Measurements from ENCODE around the gene BCAT1. TPM values are rescaled to one million over a fixed set of nuclear protein-coding genes. Genes with fewer than 3 reads are reported as not detected.

The BCAT1 gene
- total and polyA plus RNA-seq, 9 of the 15 experiments (the other 6 are each of a cell fraction or from before 2014, with no cell fraction given): 38.5 to 157 (median 66.8) TPM

- Histone ChIP-seq H3K4me3 (no peak overlapping the region), H3K36me3 (ENCODE audit: control insufficient read depth, insufficient read depth, low read length) (no peaks in the 10 kb centered on the region), H2AFZ (ENCODE audit: low read depth, low read length) (peak overlapping the region; percentile 26; the same call in 1 of the 2 replicates), H3K4me1 (replicated peaks in 1 of 2; ENCODE audit: control insufficient read depth in 2 of 2, insufficient read depth in 2 of 2, low read length in 2 of 2) (peaks cover 0 to 2% of the 10 kb centered on the region in 2 experiments; a peak in 2 of 5 replicates), H3K27ac (ENCODE audit: extremely low read depth, low read depth, low read length) (no peak overlapping the region), H3K9me1 (ENCODE audit: control insufficient read depth, insufficient read depth, low read length) (no peaks in the 10 kb centered on the region), H3K27me3 (ENCODE audit: control insufficient read depth in 2 of 2, insufficient read depth in 2 of 2, low read length in 2 of 2) (no peaks in the 10 kb centered on the region), H3K9me3 (replicated peaks; ENCODE audit: control insufficient read depth, insufficient read depth, low read depth, low read length) (peaks cover 4% of the 10 kb centered on the region; the same call in 1 of the 2 replicates), H3K4me2 (ENCODE audit: insufficient read depth, low read length) (no peak overlapping the region), H4K20me1 (replicated peaks; ENCODE audit: control insufficient read depth, insufficient read depth, low read length) (no peaks in the 10 kb centered on the region), H3K79me2 (ENCODE audit: control insufficient read depth, insufficient read depth, low read length) (no peaks in the 10 kb centered on the region), H3K9ac (ENCODE audit: insufficient read depth in 1 of 2, low read depth in 2 of 2, low read length in 2 of 2) (no peak overlapping the region)
- no peak for FAIRE-seq
- BruUV-seq (replicated peaks): no TSS peak
- intact Hi-C loops (cut with micrococcal nuclease): no loop called here
- ChIA-PET CTCF (ENCODE audit: low intra/inter-chr PET ratio) (no interaction called here), POLR2A (no interaction called here)
- in situ Hi-C loops (cut with MboI): no loop called here
- peak; percentile 47 for ATAC-seq
- peak in 1 of 4 experiments; percentile 17 for DNase-seq (ENCODE audit: extremely low read depth in 1 of 4, low spot score in 3 of 4)
- no peak for TF ChIP-seq HDAC2 (IDR thresholded peaks at IDR 0.05)
- no peak for TF ChIP-seq ATF2 (CRISPR knock-in tag; IDR thresholded peaks at IDR 0.05)
- no peak for TF ChIP-seq PHB (CRISPR knock-in tag; IDR thresholded peaks at IDR 0.05)
- no peak for TF ChIP-seq CCNT2 (IDR thresholded peaks at IDR 0.05; ENCODE audit: borderline replicate concordance, extremely low read depth, insufficient read length, low read depth, low read length)
- no peak for TF ChIP-seq SP1 (CRISPR knock-in tag; IDR thresholded peaks at IDR 0.05)
- TF ChIP-seq ZNF551 (CRISPR knock-in tag; IDR thresholded peaks at IDR 0.05): no peak
- TF ChIP-seq ZNF592 (IDR thresholded peaks at IDR 0.05): no peak
- TF ChIP-seq PBX2 (CRISPR knock-in tag; IDR thresholded peaks at IDR 0.05; ENCODE audit: low read depth): no peak
- TF ChIP-seq PBX2 (tag; conservative IDR thresholded peaks at IDR 0.05; ENCODE audit: low read depth): peak; percentile 84
- TF ChIP-seq SMC3 (conservative IDR thresholded peaks at IDR 0.05; ENCODE audit: insufficient read depth, low read depth, low read length): no peak
- no peak for TF ChIP-seq BDP1 (IDR thresholded peaks at IDR 0.05; ENCODE audit: insufficient read depth, insufficient read length)
- TF ChIP-seq POLR2A (conservative IDR thresholded peaks at IDR 0.05): no peak
- TF ChIP-seq ZEB2 (IDR thresholded peaks at IDR 0.05): no peak
- TF ChIP-seq RFX1 (IDR thresholded peaks at IDR 0.05): peak; percentile 43; the same call in 1 of the 2 replicates
- TF ChIP-seq KHSRP (IDR thresholded peaks at IDR 0.05): no peak
- peak; percentile 73 for TF ChIP-seq PKNOX1 (IDR thresholded peaks at IDR 0.05)
- TF ChIP-seq POLR2AphosphoS2 (IDR thresholded peaks at IDR 0.05; ENCODE audit: low read length): no peak
Observed at GRCh38 chr12:24975425-24975824, 26.5 kb upstream of the BCAT1 start.
